ENCODE data around the gene SMPDL3A.
"Not testable (repeated sequence)": the region's sequence is repeated elsewhere in the genome, so short reads cannot be mapped to it uniquely, and the experiment has no call there.

Gene SMPDL3A, protein sequence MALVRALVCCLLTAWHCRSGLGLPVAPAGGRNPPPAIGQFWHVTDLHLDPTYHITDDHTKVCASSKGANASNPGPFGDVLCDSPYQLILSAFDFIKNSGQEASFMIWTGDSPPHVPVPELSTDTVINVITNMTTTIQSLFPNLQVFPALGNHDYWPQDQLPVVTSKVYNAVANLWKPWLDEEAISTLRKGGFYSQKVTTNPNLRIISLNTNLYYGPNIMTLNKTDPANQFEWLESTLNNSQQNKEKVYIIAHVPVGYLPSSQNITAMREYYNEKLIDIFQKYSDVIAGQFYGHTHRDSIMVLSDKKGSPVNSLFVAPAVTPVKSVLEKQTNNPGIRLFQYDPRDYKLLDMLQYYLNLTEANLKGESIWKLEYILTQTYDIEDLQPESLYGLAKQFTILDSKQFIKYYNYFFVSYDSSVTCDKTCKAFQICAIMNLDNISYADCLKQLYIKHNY

DNA sequence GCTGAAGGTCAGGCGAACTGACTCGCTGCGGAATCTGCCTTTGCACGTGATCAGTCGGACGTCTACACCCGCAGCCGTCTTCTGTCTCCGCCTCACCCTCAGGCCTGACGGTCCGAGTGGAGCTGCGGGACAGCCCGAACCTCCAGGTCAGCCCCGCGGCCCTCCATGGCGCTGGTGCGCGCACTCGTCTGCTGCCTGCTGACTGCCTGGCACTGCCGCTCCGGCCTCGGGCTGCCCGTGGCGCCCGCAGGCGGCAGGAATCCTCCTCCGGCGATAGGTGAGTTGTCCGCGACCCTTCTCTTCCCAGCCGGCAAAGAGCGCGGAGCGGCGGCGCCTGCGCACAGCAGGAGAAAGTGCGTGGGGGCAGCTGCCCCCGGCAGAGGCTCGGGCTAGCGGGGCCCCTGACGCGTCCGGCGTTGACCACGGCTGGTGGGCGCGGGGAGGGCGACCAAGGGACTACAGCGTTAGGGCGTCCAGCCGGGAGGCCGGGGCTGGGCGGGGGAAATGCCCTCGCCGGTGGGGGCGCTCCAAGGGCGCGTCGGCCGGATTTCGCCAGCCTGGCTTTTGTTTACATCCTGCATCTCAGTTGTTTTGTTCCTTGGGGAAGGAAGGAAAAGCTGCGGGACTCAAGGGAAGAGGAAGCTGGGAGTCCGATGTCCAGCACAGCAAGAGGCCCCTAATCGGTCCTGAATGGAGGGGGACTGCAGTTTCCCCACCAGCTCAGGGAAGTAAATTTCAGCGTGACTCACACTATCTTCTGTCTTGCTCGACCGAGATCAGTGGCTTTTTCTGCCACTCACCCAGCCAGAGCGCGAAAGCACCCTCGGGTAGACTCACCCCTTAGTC, at the start of gene SMPDL3A:
Gene SMPDL3A, plus strand, starts transcription at position 77 of the 846 bp plus-strand sequence. Its CDS starts 89 bp downstream, at position 166.
- no peak for DNase-seq

DNA sequence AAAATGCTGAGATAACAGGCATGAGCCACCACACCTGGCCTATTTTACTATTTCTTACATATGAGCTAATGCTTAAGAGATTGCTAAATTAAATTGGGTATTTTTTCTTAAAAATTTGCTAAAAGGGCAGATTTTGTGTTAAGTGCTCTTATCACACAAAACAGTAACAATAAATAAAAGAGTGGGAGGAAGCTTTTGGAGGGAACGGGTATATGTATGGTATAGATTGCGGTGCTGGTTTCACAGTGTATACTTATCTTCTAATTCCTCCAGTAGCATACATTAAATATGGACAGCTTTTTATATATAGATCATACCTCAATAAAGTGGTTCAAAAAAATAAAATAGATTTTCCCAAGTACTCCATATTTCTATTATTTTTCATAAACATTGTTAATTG, 49.0 kb upstream of the SMPDL3A start:
- DNase-seq: no peak

DNA sequence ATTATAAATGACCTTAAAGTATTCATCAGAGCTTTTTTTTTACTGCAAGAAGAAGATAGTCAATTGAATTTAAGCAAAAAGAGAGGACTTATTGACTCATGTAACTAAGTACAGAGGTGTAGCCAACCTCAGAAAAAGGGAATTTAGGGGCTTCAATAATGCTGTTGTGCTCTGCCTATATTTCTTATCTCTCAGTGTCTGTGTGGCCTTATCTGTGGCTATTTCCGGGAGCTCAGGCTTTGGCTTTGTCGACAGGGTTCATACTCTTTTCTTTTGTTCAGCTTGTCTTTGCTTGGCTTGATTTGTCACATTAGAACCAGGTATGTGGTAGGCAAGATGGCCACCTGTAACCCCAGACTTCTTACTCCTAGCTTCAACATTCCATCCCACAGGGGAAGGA, 48.1 kb upstream of the SMPDL3A start:
- no peak for DNase-seq

DNA sequence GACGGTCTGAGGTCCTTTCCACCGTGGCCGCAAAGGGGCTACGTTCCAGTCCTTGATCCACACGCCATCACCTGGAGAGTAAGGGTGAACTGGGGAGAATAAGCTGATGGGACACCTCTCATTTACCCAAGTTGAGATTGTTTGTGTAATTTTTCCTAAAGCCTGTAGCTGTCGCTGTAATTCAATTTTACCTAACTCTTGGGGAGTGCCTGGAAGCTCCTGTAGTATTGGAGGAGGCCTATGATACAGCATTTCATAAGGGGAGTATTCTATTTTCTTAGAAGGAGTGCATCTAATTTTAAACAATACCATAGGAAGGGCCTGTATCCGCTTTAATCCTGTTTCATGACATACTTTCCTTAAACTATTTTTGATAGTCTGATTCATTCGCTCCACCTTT, 44.8 kb upstream of the SMPDL3A start:
- not testable (repeated sequence) for DNase-seq

DNA sequence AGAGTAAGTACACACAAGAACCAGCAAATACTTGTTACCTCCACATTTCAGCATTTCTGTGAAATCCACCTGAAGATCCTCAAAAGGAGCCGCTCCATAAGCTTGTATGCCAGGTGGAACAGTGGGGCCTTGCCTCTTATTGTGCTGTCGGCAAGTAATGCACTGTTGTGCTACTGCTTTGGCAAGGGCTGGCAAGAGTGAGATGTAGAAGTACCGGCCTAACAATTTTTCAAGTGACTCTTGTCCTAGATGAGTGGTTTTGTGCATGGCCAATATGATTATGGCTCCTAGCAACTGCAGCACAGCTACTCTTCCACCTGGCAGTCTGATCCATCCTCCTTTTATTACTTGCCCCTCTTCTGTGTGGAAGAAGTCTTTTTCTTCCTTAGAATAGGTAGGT, 44.2 kb upstream of the SMPDL3A start:
- not testable (repeated sequence) for DNase-seq

DNA sequence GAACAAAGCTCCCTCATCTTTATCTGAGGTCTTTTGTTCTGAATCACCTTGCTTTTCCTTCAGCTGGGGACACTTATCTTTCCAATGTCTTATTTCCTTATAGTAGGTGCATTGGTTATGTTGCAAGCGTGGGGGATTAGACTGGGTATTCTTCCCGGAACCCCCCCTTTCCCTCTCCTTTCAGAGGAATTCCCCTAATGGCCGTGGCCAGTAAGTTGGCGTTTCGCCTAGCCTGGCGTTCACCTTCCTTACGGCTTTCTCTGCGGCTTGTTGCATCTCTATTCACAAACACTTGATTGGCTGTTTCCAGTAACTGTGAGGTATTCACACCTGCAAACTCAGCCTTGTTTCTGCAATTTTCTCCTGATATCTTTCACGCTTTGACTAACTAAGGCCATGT, 42.4 kb upstream of the SMPDL3A start:
- DNase-seq: no peak

DNA sequence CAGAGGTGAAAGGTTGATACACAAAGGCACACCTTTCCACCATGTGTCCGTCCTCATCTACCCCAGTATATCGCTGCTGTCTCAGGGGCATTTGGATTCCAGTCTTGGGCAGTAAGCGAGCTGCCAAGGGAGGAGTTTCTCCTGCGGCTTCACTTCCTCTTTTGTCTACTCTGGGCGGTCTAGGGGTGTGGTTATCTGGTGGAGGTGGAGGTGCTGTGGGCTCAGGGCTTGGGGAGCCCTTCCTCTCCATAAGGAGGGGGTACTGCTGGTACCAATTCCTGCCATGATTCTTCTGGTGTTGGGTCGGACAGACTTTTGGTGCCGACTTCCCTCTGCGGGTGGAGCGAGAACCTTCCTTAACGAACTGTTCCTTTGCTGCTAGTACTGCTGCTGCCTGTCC, 41.5 kb upstream of the SMPDL3A start:
- DNase-seq: no peak

DNA sequence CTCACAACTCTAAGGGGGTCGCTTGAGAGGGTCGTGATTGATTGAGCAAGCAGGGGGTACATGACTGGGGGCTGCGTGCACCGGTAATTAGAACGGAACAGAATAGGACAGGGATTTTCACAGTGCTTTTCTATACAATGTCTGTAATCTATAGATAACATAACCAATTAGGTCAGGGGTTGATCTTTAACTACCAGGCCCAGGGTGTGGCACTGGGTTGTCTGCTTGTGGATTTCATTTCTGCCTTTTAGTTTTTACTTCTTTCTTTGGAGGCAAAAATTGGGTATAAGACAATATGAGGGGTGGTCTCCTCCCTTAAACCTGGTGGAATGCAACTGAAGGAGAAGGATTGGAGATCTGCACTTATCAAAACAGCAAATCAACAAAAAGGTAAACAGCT, 40.1 kb upstream of the SMPDL3A start:
- not testable (repeated sequence) for DNase-seq

DNA sequence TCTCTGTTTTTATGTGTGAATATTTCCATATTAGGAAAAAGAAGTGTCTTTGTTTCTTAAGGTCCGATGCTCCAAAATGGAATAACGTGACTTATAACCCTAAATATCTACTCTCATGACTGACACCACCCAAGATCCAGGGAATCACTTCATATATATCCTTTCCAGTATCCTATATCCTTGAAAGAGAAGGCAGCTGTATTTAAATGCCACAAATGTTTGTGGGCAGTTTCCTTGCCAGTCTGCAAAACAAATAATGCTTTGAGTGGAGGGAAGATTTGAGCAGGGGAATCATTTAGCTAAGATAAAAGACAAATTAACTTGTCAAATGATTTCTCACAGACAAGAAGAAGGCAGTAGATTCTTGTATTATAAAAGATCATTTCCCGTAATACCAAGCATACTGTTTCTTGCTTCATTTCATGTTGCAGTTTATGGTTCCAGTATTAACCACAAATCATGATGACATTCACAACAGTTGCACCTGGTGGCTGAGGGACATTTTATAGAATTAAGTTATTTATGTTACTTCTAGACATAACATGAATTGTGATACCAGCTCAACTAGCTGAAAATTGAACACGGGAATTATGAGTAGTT, 39.5 kb upstream of the SMPDL3A start:
- DNase-seq: no peak

DNA sequence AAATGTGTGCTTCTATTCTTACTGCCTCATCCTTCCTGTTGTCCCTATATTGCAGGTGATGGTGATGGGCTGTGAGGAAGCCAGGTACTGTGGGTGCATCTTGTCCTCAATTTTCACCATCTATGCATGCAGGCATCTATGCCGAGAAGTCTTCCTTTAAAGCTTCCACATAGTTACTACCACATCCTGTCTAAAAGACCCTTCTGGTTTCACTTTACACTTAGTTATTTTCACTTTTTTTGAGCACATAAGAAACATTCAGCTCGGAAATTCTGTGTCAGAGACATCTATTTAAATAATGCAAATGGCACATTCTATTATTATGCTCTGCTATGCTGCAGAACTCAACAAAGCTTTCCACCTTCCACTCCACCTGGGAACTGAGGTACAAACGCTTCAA, 37.7 kb upstream of the SMPDL3A start:
- no peak for DNase-seq

DNA sequence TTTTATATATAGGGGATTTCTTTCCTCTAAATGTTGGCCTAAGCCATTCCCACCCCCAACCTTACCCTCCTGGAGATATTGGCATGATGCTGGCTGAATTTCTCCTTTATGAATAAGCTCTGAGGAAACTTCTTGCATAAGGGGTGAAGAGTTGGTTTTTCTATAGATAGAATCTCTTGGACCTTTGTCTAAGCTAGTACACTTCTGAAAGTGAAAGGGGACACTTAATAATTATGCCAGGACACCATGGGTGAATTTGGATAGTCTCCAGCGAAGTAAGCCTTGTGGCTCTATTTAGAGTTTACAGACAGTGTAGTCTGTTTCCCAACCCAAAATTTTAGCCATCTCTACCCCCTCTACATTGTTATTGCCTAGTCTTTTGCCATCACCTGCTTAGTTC, 36.6 kb upstream of the SMPDL3A start:
- DNase-seq: no peak

DNA sequence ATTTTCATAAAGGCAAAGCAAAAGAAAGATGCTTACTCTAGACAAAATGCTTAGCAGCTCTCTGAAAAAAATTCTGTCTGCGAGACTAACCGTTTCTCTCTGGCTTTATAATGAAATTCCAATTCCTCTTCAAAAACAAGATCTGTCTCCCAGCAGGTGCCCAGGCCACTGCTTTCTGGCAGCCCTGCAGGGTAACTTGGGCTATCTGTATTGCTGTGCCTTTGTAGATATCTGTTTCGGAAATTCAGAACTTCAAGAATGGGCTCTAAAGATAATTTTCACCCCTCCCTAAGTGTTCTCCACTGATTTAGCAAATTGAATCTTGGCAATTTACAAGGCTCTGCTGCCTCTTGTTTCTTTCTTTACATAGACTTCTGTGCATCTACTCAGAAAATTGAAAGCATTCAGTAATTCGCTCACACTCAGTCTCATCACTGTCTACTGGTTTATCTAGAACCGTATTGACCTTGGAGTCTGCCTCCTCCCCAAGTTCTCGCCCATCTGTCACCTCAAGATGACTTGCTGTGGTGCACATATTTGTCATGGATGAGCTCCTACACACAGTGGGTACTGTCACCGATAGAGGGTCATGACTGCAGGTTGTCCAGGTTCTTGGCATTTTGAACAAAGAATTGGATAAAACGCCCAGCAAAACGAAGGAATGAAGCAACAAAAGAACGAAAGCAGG, 35.9 kb upstream of the SMPDL3A start:
- no peak for DNase-seq

DNA sequence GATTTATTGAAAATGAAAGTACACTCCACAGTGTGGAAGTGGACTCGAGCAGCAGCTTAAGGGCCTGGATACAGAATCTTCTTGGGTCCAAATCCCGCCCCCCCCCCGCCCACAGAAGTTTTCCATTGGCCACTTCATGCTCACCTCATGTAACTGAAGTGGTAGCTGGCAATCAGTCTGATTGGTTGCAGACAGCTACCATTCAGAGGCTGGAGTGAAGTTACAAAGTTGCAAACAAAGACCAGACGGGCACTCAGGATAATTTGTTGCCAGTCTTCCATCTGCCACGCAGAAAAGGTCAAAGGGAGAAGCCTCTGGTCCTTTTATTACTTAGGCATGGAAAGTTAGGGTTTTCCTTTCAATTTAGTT, 35.4 kb upstream of the SMPDL3A start:
- DNase-seq: no peak

DNA sequence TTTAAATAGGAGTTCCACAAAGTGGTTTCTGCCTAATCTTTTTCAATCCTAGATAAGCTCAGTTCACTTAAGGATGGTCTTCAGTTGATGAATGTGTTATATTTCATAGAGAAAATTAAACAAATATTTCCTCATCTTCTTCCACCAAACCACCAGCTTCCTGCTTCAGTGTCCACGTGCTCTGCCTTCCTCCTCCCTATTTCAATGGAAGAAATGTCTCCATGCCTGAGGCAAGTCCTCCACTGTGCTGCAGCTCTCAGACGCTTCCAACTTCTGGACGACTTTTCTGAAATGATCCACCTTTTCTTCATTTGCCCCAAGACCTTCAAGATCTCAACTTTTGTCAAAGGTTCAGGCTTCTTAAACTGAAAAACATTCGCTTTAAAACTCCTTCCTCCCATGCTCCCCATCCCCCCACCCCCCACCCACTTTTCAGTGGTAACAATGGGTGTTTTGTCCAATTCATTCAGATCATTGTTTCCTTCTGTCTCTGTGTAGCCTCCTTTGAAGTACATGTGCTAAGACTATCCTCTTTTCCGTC, 34.8 kb upstream of the SMPDL3A start:
- DNase-seq: no peak

DNA sequence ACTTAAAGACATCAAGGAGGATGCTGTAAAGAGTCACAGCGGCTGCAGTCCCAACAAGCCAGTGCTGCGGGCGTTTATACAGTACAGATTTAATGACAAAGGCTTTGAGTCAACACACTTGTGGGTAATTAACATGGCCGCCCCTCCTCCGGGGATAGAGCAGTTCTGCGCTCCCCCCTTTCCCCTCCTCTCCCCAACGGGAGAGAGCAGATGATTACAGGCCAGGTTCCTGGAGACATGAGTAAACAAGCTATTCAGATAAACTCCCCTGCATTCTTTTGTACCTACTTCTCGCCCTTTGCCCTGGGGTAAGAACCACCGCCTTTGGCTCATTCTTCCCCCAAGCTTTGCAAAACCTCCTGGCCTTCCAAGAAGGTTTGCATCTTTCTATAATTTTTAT, 33.2 kb upstream of the SMPDL3A start:
- no peak for DNase-seq

DNA sequence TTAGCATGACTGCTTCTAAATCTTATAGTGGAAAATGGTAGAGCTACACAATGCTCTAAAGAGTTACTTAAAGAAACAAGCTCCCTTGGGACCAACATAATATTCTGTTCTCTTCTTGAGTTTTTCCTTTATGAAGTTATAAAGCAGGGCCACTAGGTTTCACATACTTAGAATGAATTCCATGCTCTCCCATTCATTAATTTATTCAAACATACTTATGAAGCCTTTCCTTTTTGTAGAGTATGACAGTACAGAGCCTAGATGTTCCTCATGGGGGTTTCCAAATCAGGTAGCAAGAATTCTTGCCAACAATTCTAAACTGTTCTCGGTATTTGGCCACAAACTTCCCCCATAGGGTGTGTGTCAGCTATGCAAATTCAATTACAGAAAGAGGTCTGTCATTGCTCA, 30.1 kb upstream of the SMPDL3A start:
- DNase-seq: no peak

DNA sequence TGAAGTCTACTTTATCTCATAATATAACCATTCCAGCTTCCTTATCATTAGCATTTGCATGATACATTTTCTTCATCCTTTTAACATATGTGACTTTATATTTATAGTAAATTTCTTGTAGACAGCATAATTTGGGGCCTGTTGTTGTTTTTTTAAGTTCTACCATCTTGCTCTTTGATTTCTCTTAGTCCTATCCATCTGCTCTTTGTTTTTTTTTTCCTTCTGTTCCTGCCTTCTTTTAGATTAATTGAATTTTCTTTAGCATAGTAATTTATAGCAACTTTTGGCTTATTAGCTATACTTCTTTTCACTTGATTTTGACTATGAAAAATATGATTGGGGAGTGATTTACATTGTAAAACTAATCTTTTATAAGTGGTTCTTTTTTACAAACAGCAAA, 28.7 kb upstream of the SMPDL3A start:
- no peak for DNase-seq

DNA sequence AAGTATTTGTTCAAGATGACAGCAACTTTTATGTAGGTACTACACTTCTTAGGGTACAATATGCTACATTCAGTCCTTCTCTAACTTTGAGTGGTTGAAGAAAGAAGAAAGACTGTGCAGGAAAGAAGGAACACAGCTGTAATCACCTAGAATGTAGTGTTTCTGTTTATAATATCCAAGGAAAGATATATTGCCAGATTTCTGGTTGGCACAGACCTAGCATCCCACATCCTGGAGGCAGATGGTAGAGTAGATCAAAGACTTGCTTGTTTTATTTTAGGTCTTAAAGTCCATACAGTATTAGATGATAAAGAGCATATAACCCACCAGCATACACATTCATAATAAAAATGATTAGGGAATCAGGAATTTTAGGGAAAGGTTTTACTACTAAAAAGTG, 22.8 kb upstream of the SMPDL3A start:
- no peak for DNase-seq

DNA sequence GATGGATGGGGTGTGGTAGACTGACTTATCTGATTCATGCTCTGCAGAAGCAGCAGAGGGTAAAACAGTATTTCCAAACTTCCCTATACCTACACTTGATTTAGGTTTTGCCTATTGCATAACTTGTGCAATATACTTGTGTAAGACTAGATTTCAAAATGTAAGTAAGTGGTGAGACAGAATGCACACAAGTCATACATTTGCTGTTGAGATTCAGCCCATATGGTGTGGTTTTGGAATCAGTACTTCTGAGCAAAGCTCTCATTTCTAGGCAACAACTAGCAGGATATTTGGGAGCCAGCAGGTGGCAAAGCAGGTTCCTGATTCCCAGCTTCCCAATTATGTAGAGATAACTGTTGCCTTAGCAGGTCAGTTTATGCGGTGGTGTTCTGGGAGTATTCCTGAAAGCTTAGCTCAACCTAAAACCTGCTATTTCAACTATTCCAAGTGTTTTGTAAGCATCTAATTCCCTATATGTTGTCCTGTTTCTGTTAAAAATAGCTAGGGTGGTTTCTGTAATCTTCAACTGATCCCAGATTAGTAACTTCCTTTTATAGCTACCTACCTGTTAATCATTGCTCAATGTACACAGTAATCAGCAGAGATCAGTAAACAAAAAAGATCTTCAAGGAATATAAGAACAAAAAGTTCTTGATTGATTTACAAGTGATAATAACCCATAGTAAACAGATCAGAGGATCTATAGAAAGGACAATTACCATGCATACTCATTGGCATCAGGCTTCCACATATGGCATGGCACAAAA, 18.0 kb upstream of the SMPDL3A start:
- no peak for DNase-seq

DNA sequence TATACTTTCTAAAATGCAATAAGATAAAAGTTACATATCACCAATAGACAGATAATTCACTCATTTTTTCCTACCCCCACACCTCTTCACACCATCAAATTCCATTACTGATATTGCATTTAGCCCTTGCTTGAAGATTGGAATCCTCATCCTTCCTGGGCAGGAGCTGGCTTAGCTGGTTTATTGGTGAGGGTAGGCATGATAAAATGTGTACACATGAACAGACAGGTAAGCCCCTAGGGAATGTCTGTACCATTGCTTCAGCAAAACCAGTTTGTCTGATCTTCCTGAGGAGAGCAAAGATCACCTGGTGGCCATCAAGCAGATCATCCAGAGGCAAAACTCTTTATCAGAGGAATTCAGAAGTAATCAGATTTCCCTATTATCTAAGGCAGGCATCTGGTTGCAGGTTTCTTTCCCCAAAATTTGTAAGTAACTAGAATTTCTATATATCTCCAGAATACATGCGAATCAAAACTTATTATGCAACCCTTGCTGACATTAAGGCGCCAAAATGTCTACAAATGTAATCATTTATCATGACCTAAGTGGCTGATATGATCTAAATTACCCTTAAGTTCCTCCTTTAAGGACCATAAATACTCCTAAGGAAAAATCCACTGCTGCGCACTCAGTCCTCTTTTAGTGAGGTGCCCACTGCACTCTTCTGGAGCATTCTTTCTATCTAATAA, 16.2 kb upstream of the SMPDL3A start:
- no peak for DNase-seq

DNA sequence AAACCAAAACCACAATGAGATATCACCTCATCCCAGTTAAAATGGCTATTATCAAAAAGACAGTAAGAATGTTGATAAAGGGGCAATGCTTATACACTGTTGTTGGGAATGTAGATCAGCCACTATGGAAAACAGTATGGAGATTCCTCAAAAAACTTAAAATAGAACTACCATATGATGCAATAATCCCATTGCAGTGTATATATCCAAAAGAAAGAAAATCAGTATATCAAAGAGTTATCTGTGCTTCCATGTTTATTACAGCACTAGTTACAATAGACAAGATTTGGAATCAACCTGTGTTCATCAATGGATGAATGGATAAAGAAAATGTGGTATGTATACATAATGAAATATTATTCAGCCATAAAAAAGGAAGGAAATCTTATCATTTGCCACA, 13.1 kb upstream of the SMPDL3A start:
- no peak for DNase-seq
